GM23338 (cell line): ENCODE results near the gene FOXD1. TPM values are rescaled to one million over a fixed set of nuclear protein-coding genes. Genes with fewer than 3 reads are reported as not detected.

ENCODE experiments used
- ATAC-seq: fragments of 200-7000 bp; cut with Tn5 transposase; 3 replicates; pipeline ENCODE4 v1.9.1; 2020
- DNase-seq: peaks from one replicate; pipeline ENCODE4 v3.0.0-alpha.2; 2015; ENCODE audit warnings: low spot score
- H2AFZ ChIP-seq: fragments of 200-600 bp; sonication (generic); 2 replicates; pipeline ENCODE4 v1.8.0; 2016; ENCODE audit warnings: antibody characterized with exemption, mild to moderate bottlenecking, moderate library complexity
- H3F3A ChIP-seq: fragments of 200-600 bp; sonication (generic); replicated peaks from 2 replicates; pipeline ENCODE4 v1.8.0; 2017; ENCODE audit warnings: antibody characterized with exemption, mixed run types, low read depth
- H3K27ac ChIP-seq: fragments of 200-600 bp; sonication (generic); 2 replicates; pipeline ENCODE4 v1.6.1; 2016; ENCODE audit warnings: low read depth
- H3K27me3 ChIP-seq: fragments of 200-600 bp; sonication (generic); 2 replicates; pipeline ENCODE4 v1.8.0; 2016; ENCODE audit warnings: mild to moderate bottlenecking, mixed run types, moderate library complexity; ENCODE audit not compliant: insufficient read depth
- H3K36me3 ChIP-seq: fragments of 200-600 bp; sonication (generic); 2 replicates; pipeline ENCODE4 v1.8.0; 2016; ENCODE audit warnings: mild to moderate bottlenecking; ENCODE audit not compliant: insufficient read depth
- H3K4me1 ChIP-seq: fragments of 200-600 bp; sonication (generic); 2 replicates; pipeline ENCODE4 v1.8.0; 2016; ENCODE audit warnings: mild to moderate bottlenecking, moderate library complexity; ENCODE audit not compliant: insufficient read depth
- H3K4me2 ChIP-seq: fragments of 200-600 bp; sonication (generic); 2 replicates; pipeline ENCODE4 v1.7.1; 2017; ENCODE audit warnings: mixed run types
- H3K4me3 ChIP-seq: fragments of 200-600 bp; sonication (generic); 2 replicates; pipeline ENCODE4 v1.6.1; 2016; ENCODE audit warnings: mixed run types
- H3K79me2 ChIP-seq: fragments of 200-600 bp; sonication (generic); replicated peaks from 2 replicates; pipeline ENCODE4 v1.8.0; 2017; ENCODE audit warnings: mild to moderate bottlenecking; ENCODE audit not compliant: insufficient read depth
- H3K9me2 ChIP-seq: fragments of 200-600 bp; sonication (generic); 2 replicates; pipeline ENCODE4 v1.8.0; 2017; ENCODE audit not compliant: insufficient read depth
- H4K20me1 ChIP-seq: fragments of 200-600 bp; sonication (generic); replicated peaks from 2 replicates; pipeline ENCODE4 v1.8.0; 2017; ENCODE audit warnings: mild to moderate bottlenecking; ENCODE audit not compliant: insufficient read depth
- H3K27ac Mint-ChIP-seq: 2 replicates; pipeline ENCODE4 v1.8.0; 2020; ENCODE audit warnings: inconsistent platforms, mild to moderate bottlenecking, moderate library complexity, mixed read lengths
- H3K27me3 Mint-ChIP-seq: 3 replicates; pipeline ENCODE4 v1.8.0; 2022; ENCODE audit warnings: low read depth, mild to moderate bottlenecking, moderate library complexity, mixed read lengths, inconsistent platforms; ENCODE audit not compliant: insufficient read depth, poor library complexity
- H3K36me3 Mint-ChIP-seq: 3 replicates; pipeline ENCODE4 v1.8.0; 2021; ENCODE audit warnings: low read depth, mild to moderate bottlenecking, inconsistent platforms, moderate library complexity, mixed read lengths
- H3K4me1 Mint-ChIP-seq: 3 replicates; pipeline ENCODE4 v1.8.0; 2020; ENCODE audit warnings: mild to moderate bottlenecking, inconsistent platforms, mixed read lengths
- H3K4me3 Mint-ChIP-seq: 3 replicates; pipeline ENCODE4 v1.8.0; 2021; ENCODE audit warnings: moderate library complexity, mild to moderate bottlenecking, inconsistent platforms, mixed read lengths
- H3K9me3 Mint-ChIP-seq: 3 replicates; pipeline ENCODE4 v1.8.0; 2020; ENCODE audit warnings: moderate library complexity, mild to moderate bottlenecking, inconsistent platforms, mixed read lengths
- ETS1 ChIP-seq: IDR thresholded peaks from 2 replicates; pipeline ENCODE4 v1.6.1; 2016; ENCODE audit warnings: antibody characterized with exemption
- EZH2 ChIP-seq: fragments of 200-600 bp; sonication (generic); IDR thresholded peaks from one replicate; pipeline ENCODE4 v1.8.0; 2017; ENCODE audit warnings: antibody characterized with exemption, mild to moderate bottlenecking, low read depth; ENCODE audit not compliant: unreplicated experiment
- EZH2phosphoT487 ChIP-seq: fragments of 200-600 bp; sonication (generic); IDR thresholded peaks from one replicate; pipeline ENCODE4 v1.8.1; 2018; ENCODE audit warnings: antibody characterized with exemption; ENCODE audit not compliant: unreplicated experiment
- JUNB ChIP-seq: IDR thresholded peaks from one replicate; pipeline ENCODE4 v1.6.1; 2016; ENCODE audit warnings: antibody characterized with exemption; ENCODE audit not compliant: unreplicated experiment
- POLR2AphosphoS5 ChIP-seq: IDR thresholded peaks from 2 replicates; pipeline ENCODE4 v1.6.1; 2016; ENCODE audit warnings: antibody characterized with exemption, low read depth
- STAT1 ChIP-seq: IDR thresholded peaks from one replicate; pipeline ENCODE4 v1.6.1; 2016; ENCODE audit warnings: antibody characterized with exemption; ENCODE audit not compliant: unreplicated experiment
- ZNF114 ChIP-seq: fragments of 250-450 bp; sonication (Bioruptor Pico); IDR thresholded peaks from 2 replicates; pipeline ENCODE4 v1.5.0; 2020; ENCODE audit warnings: mild to moderate bottlenecking, moderate library complexity
- ZNF331 ChIP-seq: fragments of 250-450 bp; sonication (Bioruptor Pico); IDR thresholded peaks from 2 replicates; pipeline ENCODE4 v1.5.0; 2020; ENCODE audit warnings: low read depth, mild to moderate bottlenecking, moderate library complexity
- polyA plus RNA-seq: library from polyadenylated mRNA; unstranded; fragments of >200 nt; fragmentation: Nextera tagmentation; extraction: Ambion mirVana; gene quantifications from 2 replicates; pipeline ENCODE4 v1.2.1, GENCODE V29; 2016
- total RNA-seq: library from RNA; depleted of rRNA; stranded (reverse); fragments of >200 nt; shearing (Covaris generic); gene quantifications from 2 replicates; pipeline ENCODE4 v1.2.3, GENCODE V29; 2014
- TF ChIP-seq, protein P1 (sequence below): IDR thresholded peaks from one replicate; pipeline ENCODE4 v1.6.1; 2018; ENCODE audit warnings: antibody characterized with exemption; ENCODE audit not compliant: unreplicated experiment
- TF ChIP-seq, protein P2 (sequence below), 2 experiments: fragments of 200-600 bp in 1 of 2; sonication (generic) in 1 of 2; conservative IDR thresholded peaks; 2 replicates each; pipeline versions ENCODE4 v1.5.1 to v1.6.1; 2016 to 2017; ENCODE audit warnings: antibody characterized with exemption in 2 of 2, low read depth in 2 of 2, mild to moderate bottlenecking in 2 of 2, moderate library complexity in 1 of 2

Gene FOXD1
- total and polyA plus RNA-seq, 2 experiments from 2014 or later: 0.42 TPM; not detected in 1

DNA sequence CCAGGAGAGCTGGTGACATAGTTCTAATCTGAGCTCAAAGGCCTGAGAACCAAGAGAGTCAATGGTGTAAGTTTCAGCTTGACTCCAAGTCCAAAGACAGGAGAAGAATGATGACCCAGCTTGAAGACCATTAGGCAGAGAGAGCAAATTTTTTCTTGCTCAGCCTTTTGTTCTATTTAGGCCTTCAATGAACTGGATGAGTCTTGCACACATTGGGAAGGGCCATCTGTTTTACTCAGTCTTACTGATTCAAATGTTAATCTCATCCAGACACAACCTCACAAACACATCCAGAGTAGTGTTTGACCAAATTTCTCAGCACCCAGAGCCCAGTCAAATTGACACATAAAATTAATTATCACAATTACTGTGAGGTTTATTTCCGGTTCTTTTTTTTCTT lies 42.6 kb upstream of the FOXD1 start:
- Histone ChIP-seq H3K4me2 (no peak overlapping the region), H3K4me1 (peaks cover 24% of the 10 kb centered on the region), H3K4me3 (no peak overlapping the region), H4K20me1 (no peaks in the 10 kb centered on the region), H2AFZ (no peak overlapping the region), H3K9me2 (no peaks in the 10 kb centered on the region), H3K36me3 (no peaks in the 10 kb centered on the region), H3K27me3 (no peaks in the 10 kb centered on the region), H3F3A (peaks cover 6% of the 10 kb centered on the region; the same call in 1 of the 2 replicates), H3K27ac (no peak overlapping the region), H3K79me2 (no peaks in the 10 kb centered on the region)
- H3K36me3 Mint-ChIP-seq: no peaks in the 10 kb centered on the region; the same call in 2 of the 3 replicates
- H3K27ac Mint-ChIP-seq: no peak overlapping the region
- ATAC-seq: no peak
- no peak overlapping the region for H3K4me3 Mint-ChIP-seq
- DNase-seq: no peak
- no peaks in the 10 kb centered on the region for H3K9me3 Mint-ChIP-seq
- peaks cover 63% of the 10 kb centered on the region for H3K4me1 Mint-ChIP-seq
- H3K27me3 Mint-ChIP-seq: peaks cover 6% of the 10 kb centered on the region
- no peak for TF ChIP-seq ETS1
- no peak for TF ChIP-seq STAT1
- no peak for TF ChIP-seq ZNF331 (CRISPR knock-in tag)
- TF ChIP-seq, protein P1, sequence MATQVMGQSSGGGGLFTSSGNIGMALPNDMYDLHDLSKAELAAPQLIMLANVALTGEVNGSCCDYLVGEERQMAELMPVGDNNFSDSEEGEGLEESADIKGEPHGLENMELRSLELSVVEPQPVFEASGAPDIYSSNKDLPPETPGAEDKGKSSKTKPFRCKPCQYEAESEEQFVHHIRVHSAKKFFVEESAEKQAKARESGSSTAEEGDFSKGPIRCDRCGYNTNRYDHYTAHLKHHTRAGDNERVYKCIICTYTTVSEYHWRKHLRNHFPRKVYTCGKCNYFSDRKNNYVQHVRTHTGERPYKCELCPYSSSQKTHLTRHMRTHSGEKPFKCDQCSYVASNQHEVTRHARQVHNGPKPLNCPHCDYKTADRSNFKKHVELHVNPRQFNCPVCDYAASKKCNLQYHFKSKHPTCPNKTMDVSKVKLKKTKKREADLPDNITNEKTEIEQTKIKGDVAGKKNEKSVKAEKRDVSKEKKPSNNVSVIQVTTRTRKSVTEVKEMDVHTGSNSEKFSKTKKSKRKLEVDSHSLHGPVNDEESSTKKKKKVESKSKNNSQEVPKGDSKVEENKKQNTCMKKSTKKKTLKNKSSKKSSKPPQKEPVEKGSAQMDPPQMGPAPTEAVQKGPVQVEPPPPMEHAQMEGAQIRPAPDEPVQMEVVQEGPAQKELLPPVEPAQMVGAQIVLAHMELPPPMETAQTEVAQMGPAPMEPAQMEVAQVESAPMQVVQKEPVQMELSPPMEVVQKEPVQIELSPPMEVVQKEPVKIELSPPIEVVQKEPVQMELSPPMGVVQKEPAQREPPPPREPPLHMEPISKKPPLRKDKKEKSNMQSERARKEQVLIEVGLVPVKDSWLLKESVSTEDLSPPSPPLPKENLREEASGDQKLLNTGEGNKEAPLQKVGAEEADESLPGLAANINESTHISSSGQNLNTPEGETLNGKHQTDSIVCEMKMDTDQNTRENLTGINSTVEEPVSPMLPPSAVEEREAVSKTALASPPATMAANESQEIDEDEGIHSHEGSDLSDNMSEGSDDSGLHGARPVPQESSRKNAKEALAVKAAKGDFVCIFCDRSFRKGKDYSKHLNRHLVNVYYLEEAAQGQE: no peak
- TF ChIP-seq, protein P2, sequence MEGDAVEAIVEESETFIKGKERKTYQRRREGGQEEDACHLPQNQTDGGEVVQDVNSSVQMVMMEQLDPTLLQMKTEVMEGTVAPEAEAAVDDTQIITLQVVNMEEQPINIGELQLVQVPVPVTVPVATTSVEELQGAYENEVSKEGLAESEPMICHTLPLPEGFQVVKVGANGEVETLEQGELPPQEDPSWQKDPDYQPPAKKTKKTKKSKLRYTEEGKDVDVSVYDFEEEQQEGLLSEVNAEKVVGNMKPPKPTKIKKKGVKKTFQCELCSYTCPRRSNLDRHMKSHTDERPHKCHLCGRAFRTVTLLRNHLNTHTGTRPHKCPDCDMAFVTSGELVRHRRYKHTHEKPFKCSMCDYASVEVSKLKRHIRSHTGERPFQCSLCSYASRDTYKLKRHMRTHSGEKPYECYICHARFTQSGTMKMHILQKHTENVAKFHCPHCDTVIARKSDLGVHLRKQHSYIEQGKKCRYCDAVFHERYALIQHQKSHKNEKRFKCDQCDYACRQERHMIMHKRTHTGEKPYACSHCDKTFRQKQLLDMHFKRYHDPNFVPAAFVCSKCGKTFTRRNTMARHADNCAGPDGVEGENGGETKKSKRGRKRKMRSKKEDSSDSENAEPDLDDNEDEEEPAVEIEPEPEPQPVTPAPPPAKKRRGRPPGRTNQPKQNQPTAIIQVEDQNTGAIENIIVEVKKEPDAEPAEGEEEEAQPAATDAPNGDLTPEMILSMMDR (conservative IDR thresholded peaks at IDR 0.05; ENCODE audit: low read depth in 2 of 2): no peak
- TF ChIP-seq JUNB: no peak
- no peak for TF ChIP-seq EZH2phosphoT487
- no peak for TF ChIP-seq EZH2

GRCh38 chr5:73490088-73490487 lies 41.5 kb upstream of the FOXD1 start:
- H3F3A ChIP-seq: peaks cover 6% of the 10 kb centered on the region; the same call in 1 of the 2 replicates
- Mint-ChIP-seq H3K4me1 (peaks cover 64% of the 10 kb centered on the region), H3K9me3 (no peaks in the 10 kb centered on the region; the same call in 2 of the 3 replicates), H3K36me3 (peaks cover 3% of the 10 kb centered on the region; the same call in 2 of the 3 replicates), H3K4me3 (no peak overlapping the region), H3K27me3 (peaks cover 6% of the 10 kb centered on the region), H3K27ac (no peak overlapping the region)
- DNase-seq: no peak
- no peaks in the 10 kb centered on the region for H3K27me3 ChIP-seq
- no peak overlapping the region for H3K27ac ChIP-seq
- no peak for ATAC-seq
- peaks cover 23% of the 10 kb centered on the region for H3K4me1 ChIP-seq
- H3K4me3 ChIP-seq: no peak overlapping the region
- H3K4me2 ChIP-seq: no peak overlapping the region
- H2AFZ ChIP-seq: no peak overlapping the region
- H4K20me1 ChIP-seq: no peaks in the 10 kb centered on the region
- TF ChIP-seq ZNF331 (CRISPR knock-in tag) (no peak), STAT1 (no peak), ZNF114 (CRISPR knock-in tag) (no peak), POLR2AphosphoS5 (no peak)
- H3K36me3 ChIP-seq: no peaks in the 10 kb centered on the region
- 0 out of 2 replicates have a peak, but pooled peaks cover 4% of the 10 kb centered on the region for H3K9me2 ChIP-seq
- H3K79me2 ChIP-seq: no peaks in the 10 kb centered on the region
